HepG2 (cell line): ENCODE results near the gene CFAP46. TPM values are rescaled to one million over a fixed set of nuclear protein-coding genes. Genes with fewer than 3 reads are reported as not detected.

Experiments
- ATAC-seq: fragments of 200-7000 bp; cut with Tn5 transposase; 3 replicates; pipeline ENCODE4 v1.9.1; 2020; ENCODE audit warnings: mild to moderate bottlenecking, moderate library complexity
- BruUV-seq: library from RNA; stranded (reverse); fragments of 400-500 nt; replicated peaks from 2 replicates; lab custom pipeline; 2021; lab: Mats Ljungman, UMichigan
- CTCF ChIA-PET: fragments of 300-600 bp; formaldehyde crosslinking; extraction: SDS; loops from one replicate; lab custom pipeline; 2021; ENCODE audit warnings: low total read pairs, inconsistent platforms, low intra/inter-chr PET ratio; lab: Yijun Ruan, JAX
- POLR2A ChIA-PET: fragments of 350-600 bp; sonication (Branson Sonifier 250); formaldehyde crosslinking; loops from one replicate; lab custom pipeline; 2020; ENCODE audit warnings: antibody characterized with exemption, inconsistent platforms; lab: Yijun Ruan, JAX
- DNase-seq: peaks from one replicate; pipeline ENCODE4 v3.0.0-alpha.2; 2015; ENCODE audit warnings: low spot score
- FAIRE-seq: peaks from 3 replicates; lab custom pipeline; 2011; peaks lifted over from hg19 to GRCh38; lab: Jason Lieb, UNC
- H2AFZ ChIP-seq: one replicate; pipeline ENCODE4 v1.6.1; 2011; ENCODE audit warnings: low read length, inconsistent platforms
- H3K27ac ChIP-seq: fragments of 300-600 bp; 3 replicates; pipeline ENCODE4 v1.8.0; 2011; ENCODE audit warnings: mixed run types, mild to moderate bottlenecking, mixed read lengths, low read length, inconsistent platforms; ENCODE audit not compliant: insufficient read depth; ENCODE audit errors: extremely low read length
- H3K27me3 ChIP-seq, 2 experiments: fragments of 200-600 bp in 1 of 2; 2 replicates in 1 of 2; 3 replicates in 1 of 2; pipeline versions ENCODE4 v1.6.0 to v1.8.0; 2011; ENCODE audit warnings: low read length in 2 of 2, mild to moderate bottlenecking in 2 of 2, moderate library complexity in 2 of 2, inconsistent platforms in 1 of 2; ENCODE audit not compliant: insufficient read depth in 2 of 2, control insufficient read depth in 1 of 2
- H3K36me3 ChIP-seq, 2 experiments: fragments of 200-600 bp in 1 of 2; replicated peaks in 1 of 2; 2 replicates in 1 of 2; 3 replicates in 1 of 2; pipeline versions ENCODE4 v1.5.1 to v1.8.0; 2011; ENCODE audit warnings: low read length in 2 of 2, inconsistent platforms in 1 of 2; ENCODE audit not compliant: insufficient read depth in 2 of 2, control insufficient read depth in 1 of 2
- H3K4me1 ChIP-seq: 2 replicates; pipeline ENCODE4 v1.5.1; 2012; ENCODE audit warnings: low read length, inconsistent platforms; ENCODE audit not compliant: insufficient read depth
- H3K4me2 ChIP-seq: 2 replicates; pipeline ENCODE4 v1.6.0; 2011; ENCODE audit warnings: low read depth, low read length, inconsistent platforms
- H3K4me3 ChIP-seq, 3 experiments: fragments of 200-600 bp in 1 of 3; sonication (generic), shearing (Covaris generic) in 1 of 3; replicated peaks in 1 of 3; 2 replicates each; pipeline ENCODE4 v1.5.1; 2011 to 2016; ENCODE audit warnings: low read length in 3 of 3, inconsistent platforms in 2 of 3, low read depth in 2 of 3, mild to moderate bottlenecking in 2 of 3, control low read depth in 1 of 3, mixed read lengths in 1 of 3; ENCODE audit not compliant: insufficient read depth in 1 of 3
- H3K79me2 ChIP-seq: one replicate; pipeline ENCODE4 v1.6.1; 2011; ENCODE audit warnings: low read length, inconsistent platforms; ENCODE audit not compliant: insufficient read depth
- H3K9ac ChIP-seq: 2 replicates; pipeline ENCODE4 v1.6.0; 2011; ENCODE audit warnings: mild to moderate bottlenecking, low read depth, low read length, inconsistent platforms; ENCODE audit not compliant: insufficient read depth
- H3K9me3 ChIP-seq: 2 replicates; pipeline ENCODE4 v1.5.1; 2012; ENCODE audit warnings: mild to moderate bottlenecking, low read length
- H4K20me1 ChIP-seq: 2 replicates; pipeline ENCODE4 v1.6.0; 2011; ENCODE audit warnings: inconsistent platforms, mild to moderate bottlenecking, low read length, moderate library complexity; ENCODE audit not compliant: insufficient read depth
- CBX5 ChIP-seq: sonication (generic); formaldehyde crosslinking; IDR thresholded peaks from 2 replicates; pipeline ENCODE4 v1.4.0; 2020; ENCODE audit warnings: missing genetic modification reagents, borderline replicate concordance
- HHEX ChIP-seq: IDR thresholded peaks from 2 replicates; pipeline ENCODE4 v1.6.1; 2016; ENCODE audit warnings: control low read depth
- RBFOX2 ChIP-seq: fragments of 200-400 bp; formaldehyde crosslinking; IDR thresholded peaks from 2 replicates; pipeline ENCODE4 v1.6.1; 2017; ENCODE audit warnings: low read depth, mild to moderate bottlenecking, low read length
- RBM22 ChIP-seq: fragments of 200-400 bp; formaldehyde crosslinking; optimal IDR thresholded peaks from 2 replicates; pipeline ENCODE3; 2017; ENCODE audit warnings: mild to moderate bottlenecking, low read length, moderate library complexity
- WGBS: methylation state at CpG from one replicate; pipeline ENCODE4 v1.1.6; 2017; ENCODE audit warnings: low lambda C conversion rate; 5-methylcytosine and 5-hydroxymethylcytosine counted together
- in situ Hi-C: cut with HindIII; loops from 2 replicates; pipeline ENCODE4 v1.10.0; 2017; ENCODE audit warnings: low pct_unique_long_range_greater_than_20kb; ENCODE audit not compliant: extremely low pct_ligation_motif_present
- intact Hi-C: fragments of 100-400 bp; cut with micrococcal nuclease; formaldehyde crosslinking; loops from one replicate; pipeline ENCODE4 v1.10.0; 2022; ENCODE audit not compliant: unreplicated experiment
- polyA plus RNA-seq, 8 experiments: library from polyadenylated mRNA; depleted of rRNA in 3 of 8; stranded (reverse) in 7 of 8; unstranded in 1 of 8; fragments of >200 nt; fragmentation: Illumina TruSeq in 4 of 8; extraction: Trizol in 4 of 8; gene quantifications; 2 replicates each; pipeline versions ENCODE4 v1.2.1 to v1.2.3, GENCODE V29; 2011 to 2016; ENCODE audit warnings: low read depth in 4 of 8, missing spikeins in 1 of 8, mixed read lengths in 1 of 8; ENCODE audit not compliant: insufficient read depth in 1 of 8
- total RNA-seq, 5 experiments: library from RNA; depleted of rRNA; stranded (reverse); fragments of >200 nt; fragmentation: Illumina TruSeq; extraction: Trizol; gene quantifications; 2 replicates each; pipeline ENCODE4 v1.2.3, GENCODE V29; 2016; ENCODE audit warnings: low read depth in 1 of 5
- TF ChIP-seq, protein P1 (sequence below): sonication (generic); formaldehyde crosslinking; IDR thresholded peaks from 2 replicates; pipeline ENCODE4 v1.4.0; 2020; ENCODE audit warnings: missing genetic modification reagents, borderline replicate concordance
- TF ChIP-seq, protein P2 (sequence below): sonication (generic); formaldehyde crosslinking; IDR thresholded peaks from 2 replicates; pipeline ENCODE4 v1.4.0; 2020; ENCODE audit warnings: missing genetic modification reagents

CFAP46 gene
- total and polyA plus RNA-seq, 2 of the 13 experiments (the other 11 are each of a cell fraction or from before 2014, with no cell fraction given) = 0.24 to 0.84 TPM

DNA sequence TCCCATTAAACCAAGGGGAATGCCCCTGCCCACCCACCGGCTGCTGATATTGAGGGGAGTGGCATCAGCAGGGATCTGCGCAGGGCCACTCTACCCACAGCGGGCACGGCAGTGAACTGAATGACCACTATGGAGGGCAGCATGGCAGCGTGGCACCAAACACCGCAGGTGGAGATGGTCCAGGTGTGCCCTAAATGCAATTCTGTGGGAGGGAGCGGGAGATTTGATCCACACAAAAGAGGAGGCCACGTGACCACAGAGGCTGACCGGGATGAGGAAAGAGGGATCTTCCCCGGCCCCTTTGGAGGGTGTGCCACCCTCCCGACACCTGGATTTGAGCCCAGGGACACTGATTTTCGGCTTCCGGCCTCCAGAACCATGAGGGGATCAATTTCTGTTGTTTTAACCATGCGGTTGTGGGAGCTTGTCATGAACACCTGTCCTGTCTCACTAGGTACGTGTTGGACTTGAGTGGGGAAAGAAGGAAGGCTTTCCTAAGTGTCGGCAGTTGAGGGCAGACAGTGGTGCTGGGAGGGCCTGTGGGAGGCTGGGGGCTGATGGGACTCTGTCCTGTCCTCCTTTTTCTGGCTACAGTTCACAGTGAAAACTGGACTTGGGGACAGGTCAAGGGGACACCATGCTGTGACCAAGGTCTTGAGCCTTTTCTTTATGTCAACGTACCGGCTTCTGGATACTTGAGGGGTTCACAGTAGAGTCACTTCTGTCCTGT lies 66.1 kb downstream of the CFAP46 start:
- TF ChIP-seq, protein P1, sequence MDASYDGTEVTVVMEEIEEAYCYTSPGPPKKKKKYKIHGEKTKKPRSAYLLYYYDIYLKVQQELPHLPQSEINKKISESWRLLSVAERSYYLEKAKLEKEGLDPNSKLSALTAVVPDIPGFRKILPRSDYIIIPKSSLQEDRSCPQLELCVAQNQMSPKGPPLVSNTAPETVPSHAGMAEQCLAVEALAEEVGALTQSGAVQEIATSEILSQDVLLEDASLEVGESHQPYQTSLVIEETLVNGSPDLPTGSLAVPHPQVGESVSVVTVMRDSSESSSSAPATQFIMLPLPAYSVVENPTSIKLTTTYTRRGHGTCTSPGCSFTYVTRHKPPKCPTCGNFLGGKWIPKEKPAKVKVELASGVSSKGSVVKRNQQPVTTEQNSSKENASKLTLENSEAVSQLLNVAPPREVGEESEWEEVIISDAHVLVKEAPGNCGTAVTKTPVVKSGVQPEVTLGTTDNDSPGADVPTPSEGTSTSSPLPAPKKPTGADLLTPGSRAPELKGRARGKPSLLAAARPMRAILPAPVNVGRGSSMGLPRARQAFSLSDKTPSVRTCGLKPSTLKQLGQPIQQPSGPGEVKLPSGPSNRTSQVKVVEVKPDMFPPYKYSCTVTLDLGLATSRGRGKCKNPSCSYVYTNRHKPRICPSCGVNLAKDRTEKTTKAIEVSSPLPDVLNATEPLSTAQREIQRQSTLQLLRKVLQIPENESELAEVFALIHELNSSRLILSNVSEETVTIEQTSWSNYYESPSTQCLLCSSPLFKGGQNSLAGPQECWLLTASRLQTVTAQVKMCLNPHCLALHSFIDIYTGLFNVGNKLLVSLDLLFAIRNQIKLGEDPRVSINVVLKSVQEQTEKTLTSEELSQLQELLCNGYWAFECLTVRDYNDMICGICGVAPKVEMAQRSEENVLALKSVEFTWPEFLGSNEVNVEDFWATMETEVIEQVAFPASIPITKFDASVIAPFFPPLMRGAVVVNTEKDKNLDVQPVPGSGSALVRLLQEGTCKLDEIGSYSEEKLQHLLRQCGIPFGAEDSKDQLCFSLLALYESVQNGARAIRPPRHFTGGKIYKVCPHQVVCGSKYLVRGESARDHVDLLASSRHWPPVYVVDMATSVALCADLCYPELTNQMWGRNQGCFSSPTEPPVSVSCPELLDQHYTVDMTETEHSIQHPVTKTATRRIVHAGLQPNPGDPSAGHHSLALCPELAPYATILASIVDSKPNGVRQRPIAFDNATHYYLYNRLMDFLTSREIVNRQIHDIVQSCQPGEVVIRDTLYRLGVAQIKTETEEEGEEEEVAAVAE = no peak
- TF ChIP-seq HHEX (CRISPR knock-in tag) (no peak), RBFOX2 (no peak), RBM22 (no peak), CBX5 (CRISPR knock-in tag) (no peak)
- TF ChIP-seq, protein P2, sequence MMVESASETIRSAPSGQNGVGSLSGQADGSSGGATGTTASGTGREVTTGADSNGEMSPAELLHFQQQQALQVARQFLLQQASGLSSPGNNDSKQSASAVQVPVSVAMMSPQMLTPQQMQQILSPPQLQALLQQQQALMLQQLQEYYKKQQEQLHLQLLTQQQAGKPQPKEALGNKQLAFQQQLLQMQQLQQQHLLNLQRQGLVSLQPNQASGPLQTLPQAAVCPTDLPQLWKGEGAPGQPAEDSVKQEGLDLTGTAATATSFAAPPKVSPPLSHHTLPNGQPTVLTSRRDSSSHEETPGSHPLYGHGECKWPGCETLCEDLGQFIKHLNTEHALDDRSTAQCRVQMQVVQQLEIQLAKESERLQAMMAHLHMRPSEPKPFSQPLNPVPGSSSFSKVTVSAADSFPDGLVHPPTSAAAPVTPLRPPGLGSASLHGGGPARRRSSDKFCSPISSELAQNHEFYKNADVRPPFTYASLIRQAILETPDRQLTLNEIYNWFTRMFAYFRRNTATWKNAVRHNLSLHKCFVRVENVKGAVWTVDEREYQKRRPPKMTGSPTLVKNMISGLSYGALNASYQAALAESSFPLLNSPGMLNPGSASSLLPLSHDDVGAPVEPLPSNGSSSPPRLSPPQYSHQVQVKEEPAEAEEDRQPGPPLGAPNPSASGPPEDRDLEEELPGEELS = no peak
- intact Hi-C loops = no loop called here
- BruUV-seq = no TSS peak

More for the DNA sequence above, 66.1 kb downstream of the CFAP46 start:
- DNase-seq (no peak), ATAC-seq (no peak), FAIRE-seq (no peak)
- no peaks in the 10 kb centered on the region for H3K9me3 ChIP-seq
- H3K79me2 ChIP-seq = no peaks in the 10 kb centered on the region
- H3K4me1 ChIP-seq = no peaks in the 10 kb centered on the region
- H3K4me2 ChIP-seq = no peak overlapping the region
- in situ Hi-C loops = no loop called here
- H3K9ac ChIP-seq = no peak overlapping the region
- H3K27me3 ChIP-seq = peaks cover 12 to 55% of the 10 kb centered on the region in 2 experiments; a peak in 4 of 5 replicates
- ChIA-PET POLR2A (no interaction called here), CTCF (no interaction called here)
- no peak overlapping the region for H2AFZ ChIP-seq
- H3K27ac ChIP-seq = no peak overlapping the region
- H3K4me3 ChIP-seq = no peak overlapping the region
- no peaks in the 10 kb centered on the region for H3K36me3 ChIP-seq
- H4K20me1 ChIP-seq = no peaks in the 10 kb centered on the region; the same call in 1 of the 2 replicates
- WGBS = 20% methylated on average over 9 of the region's 18 CpGs
